GM12801 (cell line): ENCODE data around the gene CMSS1.

Experiments
- CTCF ChIP-seq: IDR thresholded peaks from one replicate; pipeline ENCODE4 v1.5.1; 2011; ENCODE audit warnings: control low read depth; ENCODE audit not compliant: insufficient read length; ENCODE audit errors: extremely low read depth

CMSS1 gene

GRCh38 chr3:99940350-99940749 is 122.7 kb downstream of the CMSS1 start:
- no peak for TF ChIP-seq CTCF

GRCh38 chr3:99941211-99941610 is 123.5 kb downstream of the CMSS1 start:
- no peak for TF ChIP-seq CTCF

GRCh38 chr3:99943931-99944761 is 126.5 kb downstream of the CMSS1 start:
- TF ChIP-seq CTCF = no peak

- TF ChIP-seq CTCF = no peak
These were observed 127.8 kb downstream of the CMSS1 start for GRCh38 chr3:99945328-99945995.

GRCh38 chr3:99947356-99947755 is 129.7 kb downstream of the CMSS1 start:
- TF ChIP-seq CTCF = no peak

GRCh38 chr3:99948467-99949089 is 130.9 kb downstream of the CMSS1 start:
- no peak for TF ChIP-seq CTCF

GRCh38 chr3:99949956-99950670 is 132.5 kb downstream of the CMSS1 start:
- TF ChIP-seq CTCF = no peak
